HG03097 (cell line): ENCODE results near the gene MELTF.

ENCODE experiments used
- ATAC-seq: cut with Tn5 transposase; IDR thresholded peaks from one replicate; pipeline ENCODE4 v1.9.1; 2021; ENCODE audit not compliant: unreplicated experiment, low FRiP score

MELTF gene

DNA sequence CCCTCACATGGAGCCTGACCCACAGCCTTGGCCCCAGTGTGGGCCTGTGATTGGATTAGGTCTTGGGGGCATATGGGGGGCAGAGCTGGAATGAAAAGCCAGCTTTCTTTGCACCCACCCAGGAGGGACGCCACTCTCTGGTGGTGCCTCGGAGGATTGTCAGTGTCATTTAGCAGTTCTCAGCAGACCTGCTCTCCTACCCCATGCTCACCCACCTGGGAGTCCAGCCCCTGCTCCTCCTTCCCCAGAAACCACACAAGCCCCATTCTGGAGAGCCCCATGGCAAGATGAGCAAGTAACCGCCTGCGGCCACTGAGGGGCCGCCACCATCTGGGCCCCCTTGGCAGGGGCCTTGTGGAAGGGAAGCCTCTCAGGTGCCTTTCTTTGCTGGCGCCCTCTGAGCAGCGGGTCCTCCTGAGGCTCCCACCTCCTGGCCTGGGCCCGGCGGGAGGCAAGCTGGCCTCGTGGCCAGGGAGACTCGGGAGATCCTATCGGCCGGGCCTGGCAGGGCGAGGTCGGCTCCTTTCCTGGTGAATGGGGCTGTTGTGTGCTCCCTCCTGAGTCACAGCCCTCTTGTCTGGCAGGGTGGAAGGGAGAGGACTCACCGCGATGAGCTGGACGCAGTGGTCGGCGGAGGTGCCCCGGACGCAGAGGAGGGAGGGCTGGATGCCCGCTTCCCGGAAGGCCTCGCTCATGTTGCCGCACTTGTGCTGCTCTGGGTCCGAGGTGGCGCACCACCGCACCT, 2.3 kb downstream of the MELTF start:
- ATAC-seq, result no peak

DNA sequence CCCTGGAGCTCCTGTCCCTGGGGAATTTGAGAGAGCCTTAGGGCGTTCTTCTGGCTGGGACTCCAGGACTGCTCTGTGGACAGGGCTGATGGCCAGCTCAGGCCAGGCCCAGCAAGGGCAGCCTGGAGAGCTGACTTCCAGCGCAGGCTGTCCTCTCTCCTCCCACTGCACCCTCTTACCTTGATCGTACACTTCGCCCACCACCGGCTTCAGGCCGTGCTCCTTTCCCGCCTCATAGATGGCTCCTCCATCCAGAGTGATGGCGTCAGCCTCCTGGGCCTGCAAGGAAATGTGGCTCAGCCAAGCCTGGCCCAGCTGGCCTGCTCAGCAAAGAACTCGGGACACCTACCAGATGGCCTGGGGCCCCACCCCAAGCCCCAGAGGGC, 3.1 kb downstream of the MELTF start:
- ATAC-seq, result no peak

DNA sequence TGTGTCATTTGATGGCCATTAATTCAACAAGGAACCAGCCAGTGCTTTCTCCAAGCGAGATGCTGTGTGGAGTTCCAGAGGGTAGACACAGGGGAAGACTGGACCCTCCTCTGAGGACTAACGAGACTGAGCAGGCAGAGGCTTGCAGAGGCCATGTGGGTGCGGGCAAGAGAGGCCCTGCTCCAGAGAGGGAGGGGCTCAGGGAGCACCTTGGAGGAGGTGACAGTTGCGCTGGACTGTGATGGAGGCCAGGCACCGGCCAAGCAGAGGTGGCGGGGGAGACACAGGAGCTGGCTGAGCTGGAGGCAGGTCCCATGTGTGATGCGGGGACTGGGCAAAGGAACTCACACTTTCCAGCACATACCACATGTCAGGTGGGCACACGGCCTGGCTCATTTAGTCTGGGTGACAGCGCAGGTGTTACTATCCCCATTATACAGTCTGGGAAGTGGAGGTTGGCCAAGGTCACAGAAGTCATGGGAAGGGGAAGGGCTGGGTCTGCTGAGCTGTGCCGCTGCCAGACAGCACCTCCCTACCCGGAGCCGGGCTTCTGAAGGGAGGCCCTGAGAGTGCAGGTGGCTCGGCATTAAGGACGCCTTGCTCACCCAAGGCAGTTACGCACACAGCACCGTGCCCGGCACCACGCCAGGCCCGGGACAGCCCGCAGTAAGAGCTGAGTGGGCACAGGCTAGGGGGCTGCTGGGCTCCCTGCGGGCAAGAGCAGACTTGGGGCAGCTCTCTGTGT, 3.7 kb downstream of the MELTF start:
- ATAC-seq, result no peak

DNA sequence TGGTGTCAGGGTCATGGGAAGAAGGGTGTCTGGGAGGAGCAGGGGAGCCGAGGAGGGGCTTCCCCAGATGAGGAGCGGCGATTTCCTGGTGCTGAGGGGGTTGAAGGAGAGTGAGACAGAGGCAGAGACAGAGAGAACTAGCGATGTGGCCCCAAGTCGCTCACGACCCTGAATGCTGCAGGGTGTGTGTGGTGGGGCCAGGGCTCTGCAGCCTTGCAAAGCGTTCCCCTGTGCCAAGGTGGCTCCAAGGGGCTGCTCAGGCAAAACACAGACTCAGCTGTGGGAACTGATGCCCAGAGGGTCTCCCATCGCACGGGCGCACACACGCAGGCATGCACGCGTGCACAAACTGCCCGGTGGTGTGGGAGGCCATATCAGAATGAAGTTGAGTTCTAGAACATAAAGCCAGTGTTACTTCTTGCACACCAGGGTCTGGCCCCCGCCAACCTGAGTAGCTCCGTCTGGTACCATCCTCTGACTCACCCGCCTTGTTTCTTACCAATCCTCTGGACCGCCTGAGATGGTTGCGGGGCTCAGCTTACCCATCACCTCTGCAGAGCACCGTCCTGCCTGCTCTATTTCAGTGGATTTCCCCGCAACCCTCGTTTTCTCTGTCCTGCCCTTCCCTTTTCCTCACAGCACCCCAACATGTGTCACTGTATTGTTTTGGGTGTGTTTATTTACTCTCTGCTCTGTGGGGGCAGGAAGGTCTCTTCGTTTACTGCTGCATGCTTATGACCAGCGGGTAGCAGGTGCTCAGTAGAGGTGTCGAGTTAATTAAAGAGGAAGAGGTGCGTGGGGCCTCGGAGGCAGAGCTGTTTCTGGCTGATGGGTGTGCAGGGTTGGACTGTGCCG, 4.5 kb downstream of the MELTF start:
- ATAC-seq, result no peak

DNA sequence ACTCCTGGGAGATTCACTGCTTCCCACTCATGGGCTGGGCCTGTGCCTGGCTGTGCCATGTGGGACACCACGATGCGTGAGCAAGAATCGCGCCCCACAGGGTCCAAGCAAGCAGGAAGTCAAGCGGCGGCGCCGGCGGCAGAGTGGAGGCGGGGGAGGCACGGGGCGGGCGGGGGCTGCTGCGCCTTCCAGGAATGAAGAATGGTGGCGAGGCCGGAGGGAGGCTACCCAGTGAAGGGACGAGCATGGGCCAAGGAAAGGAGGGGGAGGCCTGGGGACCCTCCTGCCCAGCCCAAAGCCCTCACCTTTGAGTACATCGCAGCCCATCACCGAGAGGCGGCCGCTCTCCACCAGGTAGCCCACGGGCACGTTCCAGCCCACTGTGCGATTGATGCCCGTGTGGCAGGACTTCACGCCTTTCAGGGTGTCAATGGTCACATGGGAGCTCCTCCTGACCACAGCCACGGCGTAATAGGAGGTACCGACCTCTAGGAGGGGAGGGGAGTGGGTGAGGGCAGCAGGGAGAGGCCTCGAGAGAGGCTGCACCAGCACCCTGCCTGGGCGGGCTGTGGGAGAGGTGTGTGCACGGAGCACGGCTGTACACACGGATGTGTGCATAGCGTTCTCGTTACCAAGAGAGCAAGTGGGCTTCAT, 5.5 kb downstream of the MELTF start:
- ATAC-seq, result no peak

DNA sequence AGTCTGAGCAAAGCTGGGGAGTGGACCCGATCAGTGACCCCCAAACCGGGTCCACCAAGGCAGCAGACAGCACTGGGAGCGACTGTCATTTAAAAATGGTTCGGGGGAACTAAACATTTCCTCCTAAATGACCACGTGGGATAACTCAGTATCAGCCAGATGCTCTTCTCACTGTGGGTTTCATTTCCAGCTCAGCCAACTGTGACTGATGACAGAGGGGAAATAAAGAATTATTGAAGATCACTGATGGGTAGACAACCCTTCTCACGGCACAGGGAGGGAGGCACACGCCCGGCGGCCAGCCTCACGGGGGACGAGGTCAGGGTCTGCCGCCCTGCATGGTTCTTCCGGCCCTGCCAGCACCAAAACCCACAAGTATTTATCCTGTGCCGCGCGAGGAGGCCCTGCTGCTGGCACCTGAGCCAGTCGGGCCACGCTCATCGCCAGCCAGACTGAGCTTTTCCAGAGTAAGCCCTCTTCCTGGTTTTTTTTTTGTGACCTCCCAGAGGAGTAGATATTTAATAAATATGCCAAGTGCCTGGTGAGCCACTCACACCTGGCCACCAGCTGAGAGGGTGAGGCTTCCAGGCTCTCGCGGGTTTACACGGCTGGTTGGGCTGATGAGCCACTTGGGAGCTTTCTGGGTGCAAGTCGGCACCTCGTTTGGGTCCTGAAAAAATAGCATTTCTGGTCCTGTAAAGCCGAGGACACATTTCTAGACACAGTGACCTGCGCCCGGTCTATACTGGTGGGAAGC, 6.2 kb downstream of the MELTF start:
- no peak for ATAC-seq

DNA sequence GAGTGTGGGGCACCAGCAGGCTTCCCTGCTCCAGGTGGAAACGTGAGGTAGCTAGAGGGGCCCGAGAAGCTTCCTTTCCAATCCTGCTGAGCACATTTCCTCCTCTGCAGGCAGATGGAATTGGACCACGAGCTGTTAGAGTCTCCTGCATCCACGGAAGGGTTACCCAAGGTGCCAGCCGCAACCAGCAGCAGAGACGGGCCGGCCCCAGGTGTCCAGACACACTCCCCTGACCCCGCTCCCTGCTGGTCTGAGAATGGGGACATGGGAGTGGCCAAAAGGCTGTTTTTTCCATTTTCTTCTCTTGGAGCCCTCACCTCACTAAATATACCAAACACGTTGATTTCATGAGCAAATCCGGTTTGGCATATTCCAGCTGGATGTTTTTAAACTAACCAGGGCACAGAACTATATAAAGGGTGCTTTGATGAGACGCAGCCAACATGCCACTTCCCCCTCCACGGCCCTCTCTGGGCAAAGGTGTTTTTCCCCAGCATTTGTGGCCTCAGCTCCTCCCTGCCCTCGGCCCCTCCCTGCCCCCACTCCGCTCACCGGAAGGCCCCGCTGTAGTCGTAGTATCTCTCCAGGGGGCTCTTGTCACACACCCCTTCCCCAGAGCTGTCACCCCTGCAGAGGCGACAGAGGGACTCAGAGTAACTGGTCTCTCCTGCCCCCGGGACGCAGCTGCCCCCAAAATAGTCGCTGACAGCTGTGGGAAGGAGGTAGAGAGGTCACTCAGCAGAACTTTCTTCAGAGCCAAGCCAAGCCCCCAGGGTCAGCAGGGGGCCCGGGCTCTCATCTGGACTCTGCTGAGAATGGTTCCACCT, 7.0 kb downstream of the MELTF start:
- ATAC-seq, result no peak

DNA sequence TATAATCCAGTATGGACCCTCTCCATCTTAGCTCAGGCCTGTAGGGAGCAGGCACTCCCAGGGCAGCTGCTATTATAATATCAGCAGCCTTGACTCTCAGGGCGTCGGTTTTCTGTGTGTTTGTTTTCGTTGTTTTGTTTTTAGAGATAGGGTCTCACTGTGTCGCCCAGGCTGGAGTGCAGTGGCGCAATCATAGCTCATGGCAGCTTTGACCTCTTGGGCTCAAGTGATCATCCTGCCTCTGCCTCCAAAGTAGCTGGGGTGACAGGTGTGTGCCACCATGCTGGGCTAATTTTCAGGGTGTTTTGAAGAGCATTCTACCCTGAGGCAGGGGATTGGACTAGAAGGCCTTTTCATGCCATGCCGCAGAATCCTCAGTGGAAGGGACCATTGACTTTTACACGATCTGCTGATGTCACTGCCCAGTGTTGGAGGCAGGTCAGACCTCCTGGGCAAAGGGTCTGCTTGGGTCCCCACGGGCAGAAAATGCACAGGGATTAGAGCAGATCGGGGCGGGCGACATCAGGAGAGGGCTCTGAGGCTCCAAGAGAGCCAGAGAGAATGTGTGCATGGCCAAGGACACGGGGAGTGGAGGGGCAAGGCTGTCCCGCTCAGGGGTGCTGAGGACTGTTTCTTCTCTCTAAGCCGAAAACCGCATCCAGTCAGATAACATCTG, 7.8 kb downstream of the MELTF start:
- no peak for ATAC-seq

DNA sequence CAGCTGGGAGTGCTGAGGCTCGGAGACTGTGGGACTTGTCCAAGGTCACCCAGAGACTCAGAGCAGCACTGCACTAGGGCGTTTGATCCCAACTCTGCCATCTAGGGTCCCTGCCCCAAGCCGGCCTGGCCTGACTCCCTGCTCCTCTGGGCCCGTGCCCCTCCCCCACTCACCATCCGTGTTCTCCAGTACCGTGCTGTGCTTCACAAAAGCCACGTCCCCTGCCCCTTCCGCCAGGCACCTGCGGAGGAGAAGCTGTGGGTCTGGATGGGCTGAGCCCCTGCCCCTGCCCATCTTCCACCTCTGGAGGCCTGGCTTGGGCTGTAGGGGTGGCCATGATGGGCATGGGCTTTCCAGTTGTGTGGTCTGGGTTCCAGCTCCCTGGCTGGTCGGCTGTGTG, 8.4 kb downstream of the MELTF start:
- no peak for ATAC-seq

DNA sequence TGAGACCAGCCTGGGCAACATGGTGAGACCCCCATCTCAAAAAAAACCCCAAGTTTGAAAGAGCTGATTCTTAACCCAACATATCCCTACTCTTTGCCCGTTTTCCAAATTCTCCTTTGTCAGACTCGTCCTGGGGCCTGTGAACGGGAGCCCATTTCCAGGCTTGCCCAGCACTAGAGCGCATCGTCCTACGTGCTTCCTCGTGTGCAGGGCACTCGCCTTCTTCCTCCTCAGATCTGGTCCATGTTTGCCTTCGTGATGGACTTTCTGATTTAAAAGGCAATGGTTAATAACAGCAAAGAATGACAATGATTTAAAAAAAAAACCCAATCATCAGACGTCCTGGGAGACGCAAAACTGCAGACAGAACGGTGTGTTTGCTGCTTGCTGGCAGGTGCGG, 10.1 kb downstream of the MELTF start:
- no peak for ATAC-seq

DNA sequence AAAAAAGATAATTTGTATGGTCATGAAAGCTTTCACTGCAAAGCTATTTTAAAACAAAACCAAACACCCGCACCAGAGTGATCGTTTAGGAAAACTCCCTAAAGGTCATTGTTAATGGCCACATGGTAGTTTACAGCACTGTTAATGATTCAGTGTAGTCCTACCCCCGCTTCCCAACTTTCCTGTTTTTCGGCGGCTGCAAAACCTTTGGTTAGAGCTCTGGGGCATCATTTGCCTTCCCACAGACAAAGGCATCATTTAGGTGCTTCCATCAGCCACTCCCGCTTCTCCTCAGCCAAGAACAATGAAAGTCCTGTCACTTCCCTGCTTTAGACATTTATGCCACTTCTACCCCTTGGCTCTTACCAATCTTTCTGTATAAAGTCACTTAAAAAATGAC, 10.6 kb downstream of the MELTF start:
- no peak for ATAC-seq

DNA sequence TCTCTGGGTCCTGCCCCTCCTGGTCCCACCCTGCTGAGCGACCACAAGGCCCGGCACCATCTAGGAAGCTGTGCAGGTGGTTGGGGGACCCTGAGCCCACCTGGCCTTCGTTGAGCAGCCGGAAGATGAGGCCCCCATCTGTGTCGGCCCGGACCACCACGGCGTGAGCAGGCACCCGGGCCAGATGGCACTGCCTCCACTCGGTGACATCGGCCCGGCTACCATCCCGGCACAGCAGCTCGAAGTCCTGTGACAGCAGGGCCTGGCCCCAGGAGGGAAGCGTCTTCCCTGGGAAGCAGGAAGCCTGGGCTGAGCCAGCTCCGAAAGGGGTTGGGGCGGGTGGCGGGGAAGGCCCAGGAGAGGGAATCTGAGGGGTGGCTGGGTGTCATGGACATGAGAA, 12.6 kb downstream of the MELTF start:
- ATAC-seq, result no peak

DNA sequence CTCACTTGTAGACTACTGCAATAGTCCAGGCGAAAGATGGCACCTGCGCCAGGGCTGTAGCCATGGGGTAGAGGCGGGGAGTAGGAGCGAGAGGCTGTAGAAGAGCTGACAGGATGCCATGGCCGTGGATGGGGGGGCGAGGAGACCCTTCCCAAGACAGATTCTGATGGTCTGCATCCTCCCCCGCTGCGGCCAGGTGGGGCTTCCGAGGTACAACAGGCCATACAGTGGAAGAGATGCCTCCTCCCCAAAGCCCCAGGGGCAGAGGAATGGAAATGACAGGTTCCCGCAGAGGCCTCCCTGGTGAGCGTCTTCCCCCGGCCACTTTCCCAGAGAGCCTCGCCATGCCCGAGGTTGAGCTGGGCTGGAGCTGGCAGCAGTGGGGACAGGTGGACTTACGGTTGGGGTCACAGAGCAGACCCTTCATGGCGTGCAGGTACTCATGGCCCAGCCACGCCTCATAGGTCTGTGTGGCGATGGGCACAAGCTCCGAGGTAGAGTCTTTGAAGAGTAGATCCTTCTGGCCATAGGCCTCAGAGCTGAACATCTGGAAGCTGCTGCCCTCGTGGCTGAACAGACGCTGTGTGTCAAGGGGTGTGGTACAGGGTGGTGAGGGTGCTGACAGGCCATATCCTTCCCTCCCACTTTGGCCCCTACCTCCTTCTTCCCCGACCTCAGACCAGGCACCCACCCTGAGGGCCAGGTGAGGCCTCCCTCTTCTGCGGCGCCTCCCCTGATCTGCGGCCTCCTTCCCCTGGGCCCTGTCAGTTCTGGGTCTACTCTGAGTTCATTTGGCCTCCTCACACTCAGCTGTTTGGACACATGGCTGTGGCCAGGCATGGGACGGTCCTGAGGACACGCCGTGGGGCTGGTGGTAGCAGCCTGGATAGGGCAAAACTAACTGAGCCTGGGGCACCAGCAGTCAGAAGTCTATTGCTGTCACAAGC, 13.6 kb downstream of the MELTF start:
- ATAC-seq, result no peak

DNA sequence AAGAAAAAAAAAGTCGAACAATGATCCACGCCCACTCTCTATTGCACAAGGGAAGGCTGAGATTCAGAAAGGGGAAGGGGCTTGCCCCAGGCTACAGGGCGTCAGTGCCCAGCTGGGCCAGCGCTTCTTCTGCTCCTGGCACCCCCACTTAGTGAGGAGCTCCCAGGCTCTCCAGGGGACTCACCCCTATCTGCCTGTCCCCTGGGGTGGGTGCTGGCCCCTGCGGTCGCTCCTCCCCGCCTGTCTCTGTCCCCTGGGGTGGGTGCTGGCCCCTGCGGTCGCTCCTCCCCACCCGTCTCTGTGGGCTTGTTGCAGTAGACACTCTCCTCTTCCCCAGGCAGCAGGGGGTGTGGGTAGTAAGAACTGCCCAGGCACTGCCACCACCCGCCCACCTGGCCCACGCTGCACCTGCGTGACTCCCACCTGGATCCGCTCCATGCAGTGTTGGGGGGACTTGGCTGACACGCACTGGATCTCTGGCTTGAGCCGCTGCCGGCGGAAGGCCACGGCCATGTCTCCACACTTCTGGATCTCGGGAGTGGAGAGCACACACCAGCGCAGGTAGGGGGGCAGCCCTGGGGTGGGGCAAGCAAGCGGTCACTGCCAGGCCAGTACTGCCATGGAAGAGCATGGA, 14.6 kb downstream of the MELTF start:
- ATAC-seq, result no peak

DNA sequence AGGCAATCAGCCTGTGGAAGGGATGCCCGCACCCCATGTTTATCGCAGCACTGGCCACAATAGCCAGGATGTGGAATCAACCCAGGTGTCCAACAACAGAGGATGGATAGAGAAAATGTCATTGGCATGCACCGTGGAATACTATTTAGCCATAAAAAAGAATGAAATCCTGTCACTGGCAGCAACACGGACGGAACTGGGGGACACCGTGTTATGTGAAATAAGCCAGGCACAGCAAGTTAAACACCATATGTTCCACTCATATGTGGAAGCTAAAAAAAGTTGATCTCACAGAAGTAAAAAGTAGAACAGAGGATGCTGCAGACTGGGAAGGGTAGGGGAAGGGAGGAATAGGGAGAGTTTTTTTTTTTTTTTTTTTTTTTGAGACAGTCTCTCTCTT, 15.6 kb downstream of the MELTF start:
- no peak for ATAC-seq

DNA sequence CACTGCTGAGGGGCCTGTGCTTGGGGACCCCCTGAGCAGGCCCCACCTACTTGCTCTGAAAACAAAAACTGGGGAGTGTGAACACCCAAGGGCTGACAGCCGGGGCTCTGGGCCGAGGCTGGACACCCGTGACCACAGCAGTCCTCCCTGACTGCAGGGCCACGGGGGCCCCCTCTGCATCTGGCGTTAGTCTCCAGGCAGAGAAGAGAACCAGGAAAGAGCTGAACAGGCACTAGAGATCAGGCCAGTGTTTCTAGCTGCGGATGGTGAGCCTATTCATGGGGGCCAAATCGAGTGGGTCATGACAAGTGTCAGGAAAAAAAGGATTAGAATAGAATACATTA, 17.1 kb downstream of the MELTF start:
- ATAC-seq, result no peak

DNA sequence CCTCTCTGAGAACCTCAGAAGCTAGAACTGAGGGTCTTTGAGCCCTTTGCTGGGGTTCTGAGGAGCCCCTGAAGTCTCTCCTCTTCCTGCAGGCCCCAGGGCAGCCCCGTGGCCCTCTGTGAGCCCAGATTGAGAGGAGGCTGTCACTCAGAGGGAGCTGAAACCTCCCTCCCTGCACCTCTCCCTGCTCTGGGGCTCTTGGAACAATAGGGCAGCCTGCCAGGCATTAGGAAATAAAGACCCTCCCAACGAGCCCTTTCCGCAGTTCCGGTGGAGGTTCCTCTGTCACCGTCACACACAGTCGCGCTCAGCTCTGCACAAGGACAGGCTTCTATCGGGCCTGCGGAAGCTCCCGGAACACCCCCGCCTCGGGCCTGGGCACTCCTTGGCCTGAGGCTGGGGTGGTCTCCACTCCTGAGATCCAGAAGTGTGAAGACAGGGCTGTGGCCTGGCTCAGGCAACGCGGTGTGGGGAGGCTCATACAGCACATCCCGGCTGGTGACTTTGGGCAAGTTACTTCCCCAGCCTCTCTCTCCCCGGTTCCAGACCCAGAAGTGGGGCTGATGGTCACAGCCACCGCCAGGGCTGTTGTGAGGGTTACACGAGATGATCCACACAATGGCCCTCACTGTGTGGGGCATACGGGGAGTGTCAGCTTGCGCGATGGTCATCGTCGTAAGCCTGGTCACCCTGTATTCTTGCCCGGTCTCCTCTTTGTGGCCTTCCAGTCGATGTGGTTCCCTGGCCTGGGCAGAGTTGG, 17.7 kb downstream of the MELTF start:
- no peak for ATAC-seq
